BLaER1 (cell line): ENCODE data around the gene VRK1.

Source experiments
- H3K27ac ChIP-seq: shearing (Covaris generic); formaldehyde crosslinking; 2 replicates; pipeline ENCODE4 v1.8.1; 2022
- H3K27me3 ChIP-seq: shearing (Covaris generic); formaldehyde crosslinking; 2 replicates; pipeline ENCODE4 v1.8.1; 2022
- H3K36me3 ChIP-seq: shearing (Covaris generic); formaldehyde crosslinking; 2 replicates; pipeline ENCODE4 v1.8.1; 2022
- H3K4me1 ChIP-seq: shearing (Covaris generic); formaldehyde crosslinking; 2 replicates; pipeline ENCODE4 v1.8.1; 2022
- H3K4me2 ChIP-seq: shearing (Covaris generic); formaldehyde crosslinking; 2 replicates; pipeline ENCODE4 v1.8.1; 2022
- H3K4me3 ChIP-seq: shearing (Covaris generic); formaldehyde crosslinking; 2 replicates; pipeline ENCODE4 v1.8.1; 2022
- H3K9ac ChIP-seq: shearing (Covaris generic); formaldehyde crosslinking; 2 replicates; pipeline ENCODE4 v1.8.1; 2022
- H3K9me3 ChIP-seq: shearing (Covaris generic); formaldehyde crosslinking; 2 replicates; pipeline ENCODE4 v1.8.1; 2022
- H4K20me1 ChIP-seq: shearing (Covaris generic); formaldehyde crosslinking; 2 replicates; pipeline ENCODE4 v1.8.1; 2022
- Cebpa-rat ChIP-seq: shearing (Covaris generic); IDR thresholded peaks from 2 replicates; pipeline ENCODE4 v1.8.1; 2022

The VRK1 gene, protein sequence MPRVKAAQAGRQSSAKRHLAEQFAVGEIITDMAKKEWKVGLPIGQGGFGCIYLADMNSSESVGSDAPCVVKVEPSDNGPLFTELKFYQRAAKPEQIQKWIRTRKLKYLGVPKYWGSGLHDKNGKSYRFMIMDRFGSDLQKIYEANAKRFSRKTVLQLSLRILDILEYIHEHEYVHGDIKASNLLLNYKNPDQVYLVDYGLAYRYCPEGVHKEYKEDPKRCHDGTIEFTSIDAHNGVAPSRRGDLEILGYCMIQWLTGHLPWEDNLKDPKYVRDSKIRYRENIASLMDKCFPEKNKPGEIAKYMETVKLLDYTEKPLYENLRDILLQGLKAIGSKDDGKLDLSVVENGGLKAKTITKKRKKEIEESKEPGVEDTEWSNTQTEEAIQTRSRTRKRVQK

DNA sequence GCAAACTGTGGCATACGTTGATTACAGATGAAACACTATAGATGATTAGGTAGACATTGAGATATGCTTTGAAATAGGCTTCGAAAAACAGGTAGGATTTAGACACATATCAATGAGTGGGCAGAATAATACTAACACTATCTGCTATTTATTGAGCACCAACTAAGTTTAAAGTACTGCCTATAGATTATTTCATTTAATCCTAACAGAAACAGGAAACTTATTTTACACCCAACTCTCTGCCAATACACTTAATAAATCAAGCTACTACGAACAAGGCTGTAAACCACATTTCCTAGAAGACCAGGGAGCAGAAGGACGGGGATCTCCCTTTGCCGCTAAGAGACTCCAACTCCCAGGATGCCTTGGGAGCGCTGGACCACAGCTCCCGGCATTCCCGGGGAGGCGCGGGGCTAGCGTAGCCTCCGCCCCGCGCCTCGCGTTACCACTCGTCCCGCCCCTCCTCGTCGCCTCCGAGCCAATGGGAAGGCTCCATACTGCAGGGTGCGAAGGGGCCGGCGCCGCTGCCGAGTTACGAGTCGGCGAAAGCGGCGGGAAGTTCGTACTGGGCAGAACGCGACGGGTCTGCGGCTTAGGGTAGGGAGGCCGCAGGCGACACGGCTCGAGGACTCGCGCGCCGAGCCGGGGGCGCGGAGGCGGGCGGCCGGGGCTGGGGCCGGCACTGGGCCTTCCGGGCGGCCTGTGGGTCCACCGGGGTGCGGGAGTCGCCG, at the start of gene VRK1:
VRK1 (plus strand) TSS at position 532 of the 731 bp plus-strand sequence. CDS start 36,090 bp downstream, outside the sequence.
- Histone ChIP-seq H3K9ac (peak within 1 kb of the TSS; percentile 93), H3K27ac (peak within 1 kb of the TSS; percentile 96), H3K4me2 (peak within 1 kb of the TSS; percentile 80), H3K9me3 (no peaks in the 10 kb centered on the region), H3K4me1 (peaks cover 16% of the 10 kb centered on the region), H4K20me1 (peaks cover 45% of the 10 kb centered on the region), H3K27me3 (no peaks in the 10 kb centered on the region), H3K36me3 (no peaks in the 10 kb centered on the region; the same call in 1 of the 2 replicates), H3K4me3 (peak within 1 kb of the TSS; percentile 91)
- no peak for TF ChIP-seq Cebpa-rat

DNA sequence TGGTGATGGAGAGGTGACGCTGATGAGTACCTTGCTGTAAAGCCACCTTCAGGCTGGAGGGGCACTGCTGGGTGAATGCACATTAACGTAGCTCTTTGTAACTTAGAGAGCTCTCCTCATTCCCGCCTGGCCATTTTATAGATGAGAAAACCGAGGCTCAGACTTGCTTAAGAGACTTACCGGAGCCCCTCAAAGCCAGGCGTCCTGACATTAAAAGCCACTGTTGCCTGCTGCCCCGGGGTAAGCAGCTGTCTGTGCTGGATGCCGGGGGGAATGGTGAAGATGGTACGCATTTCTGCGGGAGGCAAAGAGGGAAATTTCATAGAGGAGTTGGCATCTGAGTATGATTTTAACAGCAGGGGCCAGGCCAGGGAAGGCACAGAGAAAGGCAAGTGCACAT, 49.6 kb upstream of the VRK1 start:
- H3K36me3 ChIP-seq = no peaks in the 10 kb centered on the region
- H3K9ac ChIP-seq = no peak overlapping the region
- no peak overlapping the region for H3K27ac ChIP-seq
- H3K27me3 ChIP-seq = no peaks in the 10 kb centered on the region
- H3K4me3 ChIP-seq = no peak overlapping the region
- H4K20me1 ChIP-seq = no peaks in the 10 kb centered on the region
- H3K4me2 ChIP-seq = no peak overlapping the region
- H3K4me1 ChIP-seq = peaks cover 2% of the 10 kb centered on the region
- no peak for TF ChIP-seq Cebpa-rat
- no peaks in the 10 kb centered on the region for H3K9me3 ChIP-seq

DNA sequence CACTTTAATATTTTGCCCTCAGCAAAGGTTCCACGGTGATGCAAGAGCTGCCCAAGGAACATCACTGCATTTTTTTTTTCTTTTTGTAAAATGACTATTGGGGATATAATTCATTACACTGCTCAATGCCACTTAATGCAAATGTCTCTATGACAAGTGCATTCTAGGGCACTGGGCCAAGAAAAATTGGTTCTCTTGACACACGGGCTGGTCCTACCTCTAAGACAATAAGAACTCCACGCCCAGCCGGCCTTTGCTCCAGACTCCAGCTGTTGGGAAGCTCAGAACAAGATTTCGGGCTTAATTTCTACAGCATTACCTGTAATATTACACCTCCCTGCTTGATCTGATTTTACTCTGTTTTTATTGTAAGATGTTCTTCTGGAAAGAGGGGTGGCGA, 48.8 kb upstream of the VRK1 start:
- no peak for TF ChIP-seq Cebpa-rat
- H3K4me1 ChIP-seq = no peaks in the 10 kb centered on the region
- no peak overlapping the region for H3K4me2 ChIP-seq
- no peak overlapping the region for H3K9ac ChIP-seq
- H3K4me3 ChIP-seq = no peak overlapping the region
- H3K36me3 ChIP-seq = no peaks in the 10 kb centered on the region
- no peaks in the 10 kb centered on the region for H4K20me1 ChIP-seq
- H3K27me3 ChIP-seq = no peaks in the 10 kb centered on the region
- H3K27ac ChIP-seq = no peak overlapping the region
- no peaks in the 10 kb centered on the region for H3K9me3 ChIP-seq

DNA sequence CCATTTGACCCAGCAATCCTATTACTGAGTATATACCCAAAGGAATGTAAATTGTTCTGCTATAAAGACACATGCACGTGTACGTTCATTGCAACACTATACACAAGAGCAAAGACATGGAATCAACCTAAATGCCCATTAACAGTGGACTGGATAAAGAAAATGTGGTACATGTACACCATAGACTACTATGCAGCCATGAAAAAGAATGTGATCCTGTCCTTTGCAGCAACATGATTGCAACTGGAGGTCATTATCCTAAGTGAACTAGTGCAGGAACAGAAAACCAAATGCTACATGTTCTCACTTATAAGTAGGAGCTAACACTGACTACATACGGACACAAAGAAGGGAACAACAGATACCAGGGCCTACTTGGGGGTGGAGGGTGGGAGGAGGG, 45.7 kb upstream of the VRK1 start:
- Histone ChIP-seq H3K27me3 (no peaks in the 10 kb centered on the region), H4K20me1 (no peaks in the 10 kb centered on the region), H3K9me3 (no peaks in the 10 kb centered on the region), H3K36me3 (no peaks in the 10 kb centered on the region), H3K4me3 (no peak overlapping the region), H3K4me2 (no peak overlapping the region), H3K9ac (no peak overlapping the region), H3K4me1 (no peaks in the 10 kb centered on the region), H3K27ac (no peak overlapping the region)
- TF ChIP-seq Cebpa-rat = no peak

DNA sequence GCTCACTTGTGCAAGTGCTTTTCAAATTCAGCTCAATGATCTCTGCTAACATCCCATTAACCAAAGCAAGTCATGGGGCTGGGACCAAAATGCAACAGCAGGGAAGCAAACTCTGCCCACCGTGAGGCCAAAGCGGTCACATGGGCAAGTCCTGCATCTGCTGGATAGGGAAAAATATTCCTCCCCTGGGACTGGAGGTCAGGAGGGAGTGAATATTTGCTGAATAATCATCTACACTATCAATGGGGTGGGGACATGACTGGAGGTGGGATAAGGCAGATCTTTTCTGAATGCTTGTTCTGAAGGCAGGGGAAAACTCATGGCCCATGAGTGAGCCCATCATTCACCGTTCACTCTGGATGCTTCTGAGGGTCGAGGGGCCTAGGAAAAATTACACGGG, 45.1 kb upstream of the VRK1 start:
- H3K36me3 ChIP-seq = no peaks in the 10 kb centered on the region
- no peak overlapping the region for H3K4me3 ChIP-seq
- H3K27ac ChIP-seq = no peak overlapping the region
- no peak overlapping the region for H3K9ac ChIP-seq
- no peaks in the 10 kb centered on the region for H4K20me1 ChIP-seq
- H3K9me3 ChIP-seq = no peaks in the 10 kb centered on the region
- TF ChIP-seq Cebpa-rat = no peak
- H3K4me2 ChIP-seq = no peak overlapping the region
- H3K4me1 ChIP-seq = no peaks in the 10 kb centered on the region
- no peaks in the 10 kb centered on the region for H3K27me3 ChIP-seq

DNA sequence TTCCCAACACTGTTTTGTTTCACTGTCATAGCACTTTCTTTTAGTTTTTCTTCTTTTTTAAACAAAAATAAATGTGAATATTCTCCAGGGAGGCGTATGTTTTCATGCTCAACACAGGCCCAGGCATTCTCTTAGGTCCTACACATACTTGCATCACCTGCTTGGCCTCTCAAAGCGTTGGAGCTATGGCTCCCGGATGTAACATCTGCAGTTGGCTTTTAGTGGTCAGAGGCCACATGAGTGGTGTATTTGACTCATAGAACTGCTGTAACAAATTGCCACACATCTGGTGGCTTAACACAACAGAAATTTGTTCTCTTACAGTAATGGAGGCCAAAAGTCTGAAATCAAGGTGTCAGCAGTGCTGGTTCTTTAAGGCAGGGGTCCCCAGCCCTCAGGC, 44.6 kb upstream of the VRK1 start:
- Histone ChIP-seq H3K27me3 (no peaks in the 10 kb centered on the region), H3K9me3 (no peaks in the 10 kb centered on the region), H3K27ac (no peak overlapping the region), H3K4me2 (no peak overlapping the region), H4K20me1 (no peaks in the 10 kb centered on the region), H3K4me3 (no peak overlapping the region), H3K9ac (no peak overlapping the region), H3K36me3 (no peaks in the 10 kb centered on the region), H3K4me1 (no peaks in the 10 kb centered on the region)
- TF ChIP-seq Cebpa-rat = no peak

DNA sequence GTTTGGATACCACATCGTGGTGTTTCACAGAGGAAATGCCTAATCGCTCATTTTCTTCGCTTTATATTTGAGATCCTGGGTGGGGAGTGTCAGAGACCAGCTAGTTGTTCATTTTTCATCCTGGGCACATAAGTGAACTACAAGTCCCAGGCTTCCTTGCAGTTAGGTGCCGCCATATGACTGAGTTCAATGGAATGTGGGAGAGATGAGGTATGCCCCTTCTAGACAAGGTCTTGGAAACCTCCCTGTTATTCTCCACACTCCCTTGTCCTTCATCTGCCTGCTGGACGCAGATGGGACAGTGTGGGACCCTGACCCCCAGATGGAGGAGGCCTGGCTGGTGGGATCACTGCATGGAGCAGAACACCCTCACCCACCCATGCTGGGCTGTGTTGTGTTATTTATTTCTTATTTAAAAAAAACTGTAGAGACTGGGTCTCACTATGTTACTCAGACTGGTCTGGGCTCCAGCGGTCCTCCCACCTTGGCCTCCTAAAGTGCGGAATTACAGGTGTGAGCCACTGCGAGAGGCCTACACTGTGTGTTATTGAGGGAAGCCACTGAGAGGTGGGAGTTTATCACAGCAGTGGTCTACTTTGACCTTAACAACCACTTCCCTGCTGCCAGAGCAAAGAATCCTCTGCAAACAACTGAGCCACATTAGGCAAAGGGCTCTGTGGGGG, 42.9 kb upstream of the VRK1 start:
- Histone ChIP-seq H3K27me3 (no peaks in the 10 kb centered on the region), H4K20me1 (no peaks in the 10 kb centered on the region), H3K9me3 (no peaks in the 10 kb centered on the region), H3K4me3 (no peak overlapping the region), H3K36me3 (no peaks in the 10 kb centered on the region), H3K4me2 (no peak overlapping the region), H3K4me1 (no peaks in the 10 kb centered on the region), H3K27ac (no peak overlapping the region), H3K9ac (no peak overlapping the region)
- no peak for TF ChIP-seq Cebpa-rat

DNA sequence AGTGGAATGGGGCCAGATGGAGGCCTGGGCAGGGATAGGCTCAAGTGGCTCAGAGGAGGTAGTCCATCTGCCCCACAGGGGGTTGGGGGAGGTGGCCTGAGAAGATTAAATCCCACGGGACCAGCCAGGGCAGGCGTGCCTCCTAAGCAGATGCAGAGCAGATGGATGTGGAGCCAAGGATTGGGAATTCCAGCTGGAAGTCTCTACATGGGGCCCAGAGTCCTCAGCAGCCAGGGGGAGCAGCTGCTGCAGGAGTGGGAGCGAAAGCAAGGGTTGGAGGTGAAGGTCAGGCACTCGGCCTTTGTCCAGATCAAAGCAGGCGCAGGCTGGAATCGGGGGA, 42.4 kb upstream of the VRK1 start:
- Histone ChIP-seq H3K36me3 (no peaks in the 10 kb centered on the region), H4K20me1 (no peaks in the 10 kb centered on the region), H3K9ac (no peak overlapping the region), H3K4me1 (no peaks in the 10 kb centered on the region), H3K4me3 (no peak overlapping the region), H3K27me3 (no peaks in the 10 kb centered on the region), H3K9me3 (no peaks in the 10 kb centered on the region), H3K27ac (no peak overlapping the region), H3K4me2 (no peak overlapping the region)
- no peak for TF ChIP-seq Cebpa-rat

DNA sequence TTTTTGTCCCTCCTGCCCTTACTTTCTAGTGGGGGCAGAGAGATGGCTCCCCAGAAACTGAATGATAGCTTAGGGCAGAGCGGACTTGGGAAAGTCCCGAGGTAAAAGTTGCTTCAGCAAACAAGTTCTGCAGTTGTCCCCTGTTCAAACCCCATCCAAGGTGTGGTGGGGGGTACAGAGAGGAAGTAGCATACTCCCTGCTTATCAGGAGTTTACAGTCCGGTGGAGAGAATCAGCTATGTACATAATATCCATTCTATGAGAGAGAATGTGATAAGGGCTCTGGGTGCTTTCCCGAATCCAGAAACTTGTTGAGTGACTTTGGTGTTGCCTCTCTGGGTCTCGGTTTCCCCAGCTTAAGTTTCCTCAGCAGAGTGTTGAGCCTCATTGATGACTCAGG, 40.4 kb upstream of the VRK1 start:
- Histone ChIP-seq H3K27ac (no peak overlapping the region), H3K36me3 (no peaks in the 10 kb centered on the region), H3K9ac (no peak overlapping the region), H4K20me1 (no peaks in the 10 kb centered on the region), H3K4me2 (no peak overlapping the region), H3K9me3 (no peaks in the 10 kb centered on the region), H3K4me3 (no peak overlapping the region), H3K27me3 (no peaks in the 10 kb centered on the region), H3K4me1 (no peaks in the 10 kb centered on the region)
- no peak for TF ChIP-seq Cebpa-rat

DNA sequence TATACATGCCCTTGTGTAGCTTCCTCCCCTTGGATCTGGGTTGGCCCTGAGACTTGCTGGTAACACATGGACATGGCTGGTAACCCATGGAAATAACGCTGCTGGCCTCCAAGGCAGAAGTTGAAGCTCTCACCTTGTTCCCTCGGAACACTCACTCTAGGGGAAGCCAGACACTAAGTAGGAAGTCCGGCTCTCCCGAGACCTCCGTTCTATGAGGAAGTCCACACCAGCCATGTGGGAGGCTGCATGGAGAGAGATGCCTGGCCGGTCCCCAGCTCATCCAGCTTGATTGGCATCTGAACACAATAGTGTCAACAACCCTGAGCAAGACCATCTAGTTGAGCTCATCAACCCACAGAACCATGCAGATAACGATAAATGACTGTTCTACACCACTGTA, 39.7 kb upstream of the VRK1 start:
- TF ChIP-seq Cebpa-rat = no peak
- Histone ChIP-seq H3K27ac (no peak overlapping the region), H3K9me3 (no peaks in the 10 kb centered on the region), H3K36me3 (no peaks in the 10 kb centered on the region), H4K20me1 (no peaks in the 10 kb centered on the region), H3K27me3 (no peaks in the 10 kb centered on the region), H3K4me2 (no peak overlapping the region), H3K9ac (no peak overlapping the region), H3K4me3 (no peak overlapping the region), H3K4me1 (no peaks in the 10 kb centered on the region)
